GM12865 (cell line): ENCODE results near the gene KRT12.

ENCODE experiments used
- DNase-seq: peaks from one replicate; pipeline ENCODE4 v3.0.0; 2010; ENCODE audit warnings: low read depth
- H3K4me3 ChIP-seq: 2 replicates; pipeline ENCODE4 v1.5.1; 2011; ENCODE audit warnings: mild to moderate bottlenecking, low read depth, low read length, control low read depth
- TF ChIP-seq, protein P1 (sequence below): IDR thresholded peaks from 2 replicates; pipeline ENCODE4 v1.5.1; 2011; ENCODE audit warnings: low read length, control low read depth, low read depth, inconsistent platforms; ENCODE audit not compliant: insufficient read depth; ENCODE audit errors: missing control alignments

Gene KRT12

DNA sequence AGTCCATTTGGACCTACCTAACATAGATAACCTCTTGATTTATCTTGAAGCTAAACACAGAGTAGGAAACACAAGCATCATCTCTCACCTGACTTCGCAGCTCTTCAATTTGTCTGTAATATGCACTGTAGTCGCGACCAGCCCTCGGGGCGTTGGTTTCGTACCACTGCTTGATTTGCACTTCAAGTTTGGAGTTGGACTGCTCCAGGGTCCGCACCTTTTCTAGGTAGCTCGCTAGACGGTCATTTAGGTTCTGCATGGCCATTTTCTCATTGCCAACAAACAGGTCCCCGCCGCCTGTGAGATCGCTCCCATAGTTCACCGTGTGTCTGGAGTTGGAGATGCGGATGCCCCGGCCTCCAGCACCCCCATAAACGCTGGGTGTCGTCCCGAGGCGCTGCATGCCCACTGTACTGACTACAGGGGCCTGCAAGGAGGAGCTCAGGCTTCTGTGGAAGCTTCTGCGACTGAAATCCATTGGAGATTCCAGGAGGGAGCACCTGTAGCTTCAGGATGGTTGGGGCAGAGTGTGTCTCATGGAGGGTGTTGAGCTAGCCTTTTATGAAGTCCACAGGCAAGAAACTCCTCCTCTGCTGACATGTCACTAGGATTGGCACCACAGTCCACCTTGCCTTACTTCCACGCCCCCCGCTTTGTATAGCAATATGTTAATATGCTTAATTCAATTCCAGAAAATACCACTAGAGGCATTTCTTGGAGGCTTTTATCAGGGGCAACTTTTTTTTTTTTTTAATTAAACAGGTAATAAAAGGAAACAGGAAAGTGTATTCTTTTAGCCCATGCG lies 17.9 kb upstream of the KRT12 start, which contains the start of gene KRT20:
KRT20 (minus strand) TSS at position 535 of the 805 bp plus-strand sequence; CDS start at position 478, 57 bp downstream.
- TF ChIP-seq, protein P1, sequence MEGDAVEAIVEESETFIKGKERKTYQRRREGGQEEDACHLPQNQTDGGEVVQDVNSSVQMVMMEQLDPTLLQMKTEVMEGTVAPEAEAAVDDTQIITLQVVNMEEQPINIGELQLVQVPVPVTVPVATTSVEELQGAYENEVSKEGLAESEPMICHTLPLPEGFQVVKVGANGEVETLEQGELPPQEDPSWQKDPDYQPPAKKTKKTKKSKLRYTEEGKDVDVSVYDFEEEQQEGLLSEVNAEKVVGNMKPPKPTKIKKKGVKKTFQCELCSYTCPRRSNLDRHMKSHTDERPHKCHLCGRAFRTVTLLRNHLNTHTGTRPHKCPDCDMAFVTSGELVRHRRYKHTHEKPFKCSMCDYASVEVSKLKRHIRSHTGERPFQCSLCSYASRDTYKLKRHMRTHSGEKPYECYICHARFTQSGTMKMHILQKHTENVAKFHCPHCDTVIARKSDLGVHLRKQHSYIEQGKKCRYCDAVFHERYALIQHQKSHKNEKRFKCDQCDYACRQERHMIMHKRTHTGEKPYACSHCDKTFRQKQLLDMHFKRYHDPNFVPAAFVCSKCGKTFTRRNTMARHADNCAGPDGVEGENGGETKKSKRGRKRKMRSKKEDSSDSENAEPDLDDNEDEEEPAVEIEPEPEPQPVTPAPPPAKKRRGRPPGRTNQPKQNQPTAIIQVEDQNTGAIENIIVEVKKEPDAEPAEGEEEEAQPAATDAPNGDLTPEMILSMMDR: no peak
- DNase-seq: no peak
- H3K4me3 ChIP-seq: no peak within 1 kb of the TSS

GRCh38 chr17:40883626-40884334 lies 16.8 kb upstream of the KRT12 start:
- no peak for DNase-seq
- H3K4me3 ChIP-seq: no peak overlapping the region
- TF ChIP-seq, protein P1: no peak

- H3K4me3 ChIP-seq: no peak overlapping the region
- TF ChIP-seq, protein P1: no peak
- no peak for DNase-seq
These were observed 16.0 kb upstream of the KRT12 start for GRCh38 chr17:40883031-40883430.

GRCh38 chr17:40879026-40879425 lies 12.0 kb upstream of the KRT12 start:
- H3K4me3 ChIP-seq: no peak overlapping the region
- DNase-seq: no peak

DNA sequence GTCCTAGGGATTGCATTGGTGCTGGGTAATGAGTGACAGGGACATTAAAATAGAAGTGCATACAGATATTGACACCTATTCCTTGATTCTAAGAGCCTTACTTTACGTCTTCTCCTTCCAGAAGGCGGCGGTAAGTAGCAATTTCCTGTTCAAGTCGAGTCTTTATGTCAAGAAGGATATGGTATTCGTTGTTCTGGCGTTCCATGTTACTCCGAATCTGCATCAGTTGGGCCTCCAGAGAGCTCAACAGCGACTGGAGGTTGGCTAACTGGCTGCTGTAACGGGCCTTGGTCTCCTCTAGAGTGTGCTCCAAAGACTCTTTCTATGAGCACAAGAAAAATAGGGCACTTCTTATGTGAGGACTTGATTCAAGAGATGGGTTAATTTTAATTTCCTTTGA lies 11.0 kb upstream of the KRT12 start:
- no peak for DNase-seq
- TF ChIP-seq, protein P1: no peak
- no peak overlapping the region for H3K4me3 ChIP-seq

More at GRCh38 chr17:40879026-40879425, 12.0 kb upstream of the KRT12 start:
- TF ChIP-seq, protein P1: no peak

- TF ChIP-seq, protein P1: no peak
- H3K4me3 ChIP-seq: no peak overlapping the region
- no peak for DNase-seq
These were observed 6.8 kb upstream of the KRT12 start for GRCh38 chr17:40873801-40874200.
